Calu3 (cell line): ENCODE data around the gene MINPP1. TPM values are rescaled to one million over a fixed set of nuclear protein-coding genes. Genes with fewer than 3 reads are reported as not detected.

Experiments
- BruUV-seq: library from RNA; stranded (reverse); fragments of 400-500 nt; replicated peaks from 2 replicates; lab custom pipeline; 2021; lab: Mats Ljungman, UMichigan
- CTCF ChIA-PET: fragments of 300-600 bp; sonication (Branson Sonifier 250); formaldehyde crosslinking; loops from one replicate; lab custom pipeline; 2022; ENCODE audit warnings: antibody characterized with exemption; lab: Charles Lee
- DNase-seq: peaks from one replicate; pipeline ENCODE4 v3.0.0; 2022
- H3K27ac Mint-ChIP-seq: one replicate; pipeline ENCODE4 v1.8.0; 2022; ENCODE audit warnings: mixed read lengths; ENCODE audit not compliant: unreplicated experiment
- H3K27me3 Mint-ChIP-seq: one replicate; pipeline ENCODE4 v1.8.0; 2022; ENCODE audit warnings: mixed read lengths; ENCODE audit not compliant: unreplicated experiment
- H3K36me3 Mint-ChIP-seq: one replicate; pipeline ENCODE4 v1.8.0; 2022; ENCODE audit warnings: mild to moderate bottlenecking, moderate library complexity, mixed read lengths; ENCODE audit not compliant: insufficient read depth, unreplicated experiment
- H3K4me1 Mint-ChIP-seq: one replicate; pipeline ENCODE4 v1.8.0; 2022; ENCODE audit warnings: mild to moderate bottlenecking, low read depth, mixed read lengths; ENCODE audit not compliant: unreplicated experiment
- H3K4me3 Mint-ChIP-seq: one replicate; pipeline ENCODE4 v1.8.0; 2022; ENCODE audit warnings: mild to moderate bottlenecking, low read depth, moderate library complexity, mixed read lengths; ENCODE audit not compliant: unreplicated experiment
- H3K9me3 Mint-ChIP-seq: one replicate; pipeline ENCODE4 v1.8.0; 2022; ENCODE audit warnings: low read depth, mixed read lengths; ENCODE audit not compliant: unreplicated experiment
- CTCF ChIP-seq: fragments of 200-600 bp; IDR thresholded peaks from one replicate; pipeline ENCODE4 v1.8.0; 2022; ENCODE audit warnings: antibody characterized with exemption; ENCODE audit not compliant: unreplicated experiment
- intact Hi-C: fragments of 100-400 bp; cut with micrococcal nuclease; formaldehyde crosslinking; loops from one replicate; pipeline ENCODE4 v1.10.0; 2022; ENCODE audit not compliant: unreplicated experiment
- total RNA-seq: library from RNA; stranded (reverse); gene quantifications from 2 replicates; pipeline ENCODE4 v1.2.3, GENCODE V29; 2022

MINPP1 gene
- total RNA-seq, 1 experiment from 2014 or later: 12.6 TPM

- peaks cover 7% of the 10 kb centered on the region for H3K4me1 Mint-ChIP-seq
- no peak overlapping the region for H3K27ac Mint-ChIP-seq
- intact Hi-C loops: no loop called here
- H3K36me3 Mint-ChIP-seq: no peaks in the 10 kb centered on the region
- CTCF ChIA-PET: no interaction called here
- H3K27me3 Mint-ChIP-seq: no peaks in the 10 kb centered on the region
- TF ChIP-seq CTCF: no peak
- no peak for DNase-seq
- H3K9me3 Mint-ChIP-seq: peaks cover 3% of the 10 kb centered on the region
- no peak overlapping the region for H3K4me3 Mint-ChIP-seq
- BruUV-seq: no TSS peak
These were observed 40.0 kb downstream of the MINPP1 start for GRCh38 chr10:87544721-87545120.

- no peaks in the 10 kb centered on the region for H3K4me1 Mint-ChIP-seq
- CTCF ChIA-PET: no interaction called here
- peaks cover 3% of the 10 kb centered on the region for H3K9me3 Mint-ChIP-seq
- no peak for DNase-seq
- no TSS peak for BruUV-seq
- intact Hi-C loops: no loop called here
- no peak overlapping the region for H3K4me3 Mint-ChIP-seq
- H3K27ac Mint-ChIP-seq: no peak overlapping the region
- H3K27me3 Mint-ChIP-seq: no peaks in the 10 kb centered on the region
- no peak for TF ChIP-seq CTCF
- no peaks in the 10 kb centered on the region for H3K36me3 Mint-ChIP-seq
These were observed 41.1 kb downstream of the MINPP1 start for GRCh38 chr10:87545783-87546182.

- Mint-ChIP-seq H3K27me3 (no peaks in the 10 kb centered on the region), H3K36me3 (no peaks in the 10 kb centered on the region), H3K4me3 (no peak overlapping the region), H3K27ac (no peak overlapping the region), H3K9me3 (peaks cover 3% of the 10 kb centered on the region), H3K4me1 (no peaks in the 10 kb centered on the region)
- intact Hi-C loops: no loop called here
- no peak for DNase-seq
- TF ChIP-seq CTCF: no peak
- no TSS peak for BruUV-seq
- CTCF ChIA-PET: no interaction called here
These were observed 41.5 kb downstream of the MINPP1 start for GRCh38 chr10:87546210-87546609.

- Mint-ChIP-seq H3K27ac (no peak overlapping the region), H3K27me3 (no peaks in the 10 kb centered on the region), H3K4me3 (no peak overlapping the region), H3K9me3 (peaks cover 3% of the 10 kb centered on the region), H3K36me3 (no peaks in the 10 kb centered on the region), H3K4me1 (no peaks in the 10 kb centered on the region)
- no peak for DNase-seq
- intact Hi-C loops: no loop called here
- CTCF ChIA-PET: no interaction called here
- TF ChIP-seq CTCF: no peak
- no TSS peak for BruUV-seq
These were observed 42.3 kb downstream of the MINPP1 start for GRCh38 chr10:87546971-87547413.
